ENCODE measurements around the gene FAM193A. TPM values are rescaled to one million over a fixed set of nuclear protein-coding genes. Genes with fewer than 3 reads are reported as not detected.

FAM193A gene
- polyA plus RNA-seq, 4 donors: 10.0 to 19.2 (median 12.8) TPM

DNA sequence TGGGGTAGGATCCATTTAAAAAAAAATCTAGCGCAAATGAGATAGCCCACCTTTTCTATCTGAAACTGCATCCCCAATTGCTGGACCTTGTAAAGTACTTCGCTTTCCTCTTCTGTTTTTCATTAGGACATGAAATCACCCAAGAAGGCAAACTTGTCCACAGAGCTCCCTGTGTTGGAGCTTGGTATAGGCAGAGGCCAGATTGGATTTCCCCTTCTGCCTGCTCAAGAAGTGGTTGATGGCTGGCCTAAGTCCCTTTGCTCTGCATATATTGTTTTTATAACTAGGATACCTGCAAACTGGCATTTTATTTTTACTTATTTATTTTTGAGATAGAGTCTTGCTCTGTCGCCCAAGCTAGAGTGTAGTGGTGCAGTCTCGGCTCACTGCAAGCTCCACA lies 39.1 kb upstream of the FAM193A start:
- peaks cover 16 to 76% (median 17%) of the 10 kb centered on the region in 3 donors for H3K36me3 ChIP-seq (ENCODE audit: control insufficient read depth in 3 of 3, insufficient read depth in 2 of 3, low read depth in 1 of 3, low read length in 3 of 3)
- no peaks in the 10 kb centered on the region for H3K9me3 ChIP-seq (ENCODE audit: control insufficient read depth in 2 of 2, insufficient read depth in 1 of 2, low read depth in 1 of 2, low read length in 1 of 2)
- H3K27ac ChIP-seq (ENCODE audit: low read depth in 1 of 3, low read length in 2 of 3): no peak overlapping the region
- peaks cover 0 to 2% (median 0%) of the 10 kb centered on the region in 3 donors for H3K4me1 ChIP-seq (ENCODE audit: control insufficient read depth in 3 of 3, insufficient read depth in 2 of 3, low read depth in 1 of 3, low read length in 2 of 3)
- FAIRE-seq (no peak), DNase-seq (no peak)
- 95 to 97% (median 96%) methylated on average over 4 of the region's 4 CpGs for WGBS, 3 donors
- no peak overlapping the region for H3K4me3 ChIP-seq (ENCODE audit: low read depth in 1 of 3, low read length in 3 of 3)
- no peaks in the 10 kb centered on the region for H3K27me3 ChIP-seq (ENCODE audit: control insufficient read depth in 3 of 3, insufficient read depth in 3 of 3, low read length in 3 of 3)

DNA sequence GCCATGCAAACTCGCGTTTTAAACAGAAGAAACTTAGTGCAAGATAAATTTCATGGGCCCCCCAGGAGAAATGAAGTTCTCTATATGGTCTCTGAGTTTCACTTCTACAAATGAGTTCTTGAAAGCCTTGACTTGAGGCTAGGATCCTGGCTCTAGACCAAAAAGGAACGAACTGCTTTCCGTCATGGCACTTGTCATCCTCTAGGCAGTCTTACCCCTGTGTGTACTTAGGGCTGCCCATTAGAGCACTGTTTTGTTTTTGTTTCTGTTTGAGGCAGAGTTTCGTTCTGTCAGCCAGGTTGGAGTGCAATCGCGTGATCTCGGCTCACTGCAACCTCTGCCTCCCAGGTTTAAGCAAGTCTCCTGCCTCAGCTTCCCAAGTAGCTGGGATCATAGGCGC lies 38.5 kb upstream of the FAM193A start:
- Histone ChIP-seq H3K4me3 (ENCODE audit: low read depth in 1 of 3, low read length in 3 of 3) (no peak overlapping the region), H3K9me3 (ENCODE audit: control insufficient read depth in 2 of 2, insufficient read depth in 1 of 2, low read depth in 1 of 2, low read length in 1 of 2) (no peaks in the 10 kb centered on the region), H3K36me3 (ENCODE audit: control insufficient read depth in 3 of 3, insufficient read depth in 2 of 3, low read depth in 1 of 3, low read length in 3 of 3) (peaks cover 11 to 75% (median 15%) of the 10 kb centered on the region in 3 donors), H3K27ac (ENCODE audit: low read depth in 1 of 3, low read length in 2 of 3) (no peak overlapping the region), H3K27me3 (ENCODE audit: control insufficient read depth in 3 of 3, insufficient read depth in 3 of 3, low read length in 3 of 3) (no peaks in the 10 kb centered on the region), H3K4me1 (ENCODE audit: control insufficient read depth in 3 of 3, insufficient read depth in 2 of 3, low read depth in 1 of 3, low read length in 2 of 3) (no peaks in the 10 kb centered on the region)
- FAIRE-seq (no peak), DNase-seq (no peak)
- WGBS, 3 donors: 84 to 91% (median 88%) methylated on average over 9 of the region's 9 CpGs

DNA sequence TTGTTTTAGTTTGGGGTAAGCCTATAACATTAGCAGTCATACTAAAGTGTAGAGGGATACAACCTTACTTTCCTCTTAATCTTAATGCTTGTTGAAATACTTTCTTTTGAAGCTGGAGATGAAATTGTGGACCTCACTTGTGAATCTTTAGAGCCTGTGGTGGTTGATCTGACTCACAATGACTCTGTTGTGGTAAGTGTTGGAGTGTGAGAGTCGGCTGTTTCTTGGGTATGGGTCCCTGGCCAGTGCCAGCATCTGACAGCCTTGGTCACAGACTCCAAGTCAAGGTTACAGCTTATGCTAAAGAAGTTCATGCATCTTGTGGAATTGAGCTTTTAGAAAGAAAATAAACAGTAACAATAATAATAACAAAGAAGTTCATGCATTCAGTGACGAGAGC lies 35.9 kb upstream of the FAM193A start:
- H3K9me3 ChIP-seq (ENCODE audit: control insufficient read depth in 2 of 2, insufficient read depth in 1 of 2, low read depth in 1 of 2, low read length in 1 of 2): no peaks in the 10 kb centered on the region
- 84 to 92% (median 85%) methylated on average over 2 of the region's 2 CpGs for WGBS, 3 donors
- H3K27me3 ChIP-seq (ENCODE audit: control insufficient read depth in 3 of 3, insufficient read depth in 3 of 3, low read length in 3 of 3): no peaks in the 10 kb centered on the region
- no peak for FAIRE-seq
- H3K36me3 ChIP-seq (ENCODE audit: control insufficient read depth in 3 of 3, insufficient read depth in 2 of 3, low read depth in 1 of 3, low read length in 3 of 3): peaks cover 13 to 69% (median 14%) of the 10 kb centered on the region in 3 donors
- no peak overlapping the region for H3K4me3 ChIP-seq (ENCODE audit: low read depth in 1 of 3, low read length in 3 of 3)
- no peak overlapping the region for H3K27ac ChIP-seq (ENCODE audit: low read depth in 1 of 3, low read length in 2 of 3)
- H3K4me1 ChIP-seq (ENCODE audit: control insufficient read depth in 3 of 3, insufficient read depth in 2 of 3, low read depth in 1 of 3, low read length in 2 of 3): no peaks in the 10 kb centered on the region
- no peak for DNase-seq

DNA sequence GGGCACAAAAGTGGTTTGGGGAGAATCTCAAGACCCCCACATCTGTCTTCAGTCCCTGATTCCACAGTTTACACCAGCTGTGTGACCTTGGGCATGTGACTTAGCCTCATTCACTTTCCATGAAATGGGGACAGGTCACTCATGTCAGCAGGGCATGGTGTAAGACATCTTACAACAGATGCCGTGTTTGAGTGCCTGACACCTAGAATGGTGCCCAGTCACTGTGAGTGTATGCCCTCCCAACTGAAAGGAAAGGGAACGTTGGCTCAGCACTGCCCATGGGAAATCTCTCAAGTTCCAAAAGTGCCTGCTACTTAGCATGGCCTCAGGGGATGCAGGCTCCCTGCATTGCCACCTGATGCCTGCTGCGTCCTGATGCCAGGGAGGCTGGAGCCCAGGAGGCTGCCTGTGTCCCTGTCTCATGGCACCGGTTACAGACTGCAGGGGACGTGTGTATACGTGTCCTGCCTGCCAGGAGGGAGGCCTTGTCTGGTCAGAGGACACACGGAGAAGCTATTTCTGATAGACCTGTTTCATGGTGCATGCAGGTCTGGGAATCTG lies 35.3 kb upstream of the FAM193A start:
- Histone ChIP-seq H3K4me1 (ENCODE audit: control insufficient read depth in 3 of 3, insufficient read depth in 2 of 3, low read depth in 1 of 3, low read length in 2 of 3) (no peaks in the 10 kb centered on the region), H3K9me3 (ENCODE audit: control insufficient read depth in 2 of 2, insufficient read depth in 1 of 2, low read depth in 1 of 2, low read length in 1 of 2) (no peaks in the 10 kb centered on the region), H3K27me3 (ENCODE audit: control insufficient read depth in 3 of 3, insufficient read depth in 3 of 3, low read length in 3 of 3) (no peaks in the 10 kb centered on the region), H3K36me3 (ENCODE audit: control insufficient read depth in 3 of 3, insufficient read depth in 2 of 3, low read depth in 1 of 3, low read length in 3 of 3) (peaks cover 13 to 70% (median 14%) of the 10 kb centered on the region in 3 donors), H3K4me3 (ENCODE audit: low read depth in 1 of 3, low read length in 3 of 3) (no peak overlapping the region), H3K27ac (ENCODE audit: low read depth in 1 of 3, low read length in 2 of 3) (no peak overlapping the region)
- WGBS, 3 donors: 93 to 94% (median 93%) methylated on average over 7 of the region's 7 CpGs
- DNase-seq: no peak
- no peak for FAIRE-seq

DNA sequence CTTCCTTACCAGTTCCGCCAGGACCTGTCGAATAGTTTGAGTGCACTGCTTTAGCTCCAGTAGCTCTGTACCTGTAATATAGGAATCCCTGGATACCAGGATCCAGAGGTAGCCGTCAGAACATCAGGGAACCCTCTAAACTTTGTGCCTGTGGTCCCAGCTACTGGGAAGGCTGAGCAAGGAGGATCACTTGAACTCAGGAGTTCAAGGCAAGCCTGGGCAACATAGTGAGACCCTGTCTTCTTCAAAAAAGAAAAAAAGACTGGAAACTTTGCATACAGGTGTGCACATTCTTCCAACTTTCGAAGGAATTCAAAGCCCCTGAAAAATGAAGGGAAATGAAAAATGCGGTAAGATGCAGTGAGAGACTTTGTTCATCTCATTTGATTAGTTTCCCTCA lies 32.6 kb upstream of the FAM193A start:
- DNase-seq (no peak), FAIRE-seq (no peak)
- 91 to 96% (median 96%) methylated on average over 5 of the region's 5 CpGs for WGBS, 3 donors
- no peaks in the 10 kb centered on the region for H3K27me3 ChIP-seq (ENCODE audit: control insufficient read depth in 3 of 3, insufficient read depth in 3 of 3, low read length in 3 of 3)
- no peak overlapping the region for H3K4me3 ChIP-seq (ENCODE audit: low read depth in 1 of 3, low read length in 3 of 3)
- no peaks in the 10 kb centered on the region for H3K4me1 ChIP-seq (ENCODE audit: control insufficient read depth in 3 of 3, insufficient read depth in 2 of 3, low read depth in 1 of 3, low read length in 2 of 3)
- no peak overlapping the region for H3K27ac ChIP-seq (ENCODE audit: low read depth in 1 of 3, low read length in 2 of 3)
- no peaks in the 10 kb centered on the region for H3K9me3 ChIP-seq (ENCODE audit: control insufficient read depth in 2 of 2, insufficient read depth in 1 of 2, low read depth in 1 of 2, low read length in 1 of 2)
- H3K36me3 ChIP-seq (ENCODE audit: control insufficient read depth in 3 of 3, insufficient read depth in 2 of 3, low read depth in 1 of 3, low read length in 3 of 3): peaks cover 8 to 61% (median 9%) of the 10 kb centered on the region in 3 donors

DNA sequence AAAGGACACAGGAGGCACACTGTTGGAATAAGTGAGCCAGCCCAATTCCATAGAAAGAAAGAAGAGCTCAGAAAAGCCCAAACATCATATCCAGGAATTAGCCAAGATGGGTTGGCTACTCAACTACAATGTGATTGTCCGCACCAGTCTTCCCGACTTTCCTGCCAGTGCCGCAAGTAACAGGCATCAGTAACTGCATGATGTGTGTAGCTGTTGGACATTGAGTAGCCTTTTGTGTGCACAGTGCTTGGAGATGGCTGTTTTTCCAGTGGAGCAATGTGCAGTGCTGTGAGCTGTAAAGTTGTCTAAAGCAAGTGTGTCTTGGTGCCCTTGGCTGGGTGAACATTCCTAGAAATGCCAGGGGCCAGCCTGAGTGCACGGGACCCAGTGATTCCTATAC lies 29.2 kb upstream of the FAM193A start:
- Histone ChIP-seq H3K4me1 (ENCODE audit: control insufficient read depth in 3 of 3, insufficient read depth in 2 of 3, low read depth in 1 of 3, low read length in 2 of 3) (no peaks in the 10 kb centered on the region), H3K27ac (ENCODE audit: low read depth in 1 of 3, low read length in 2 of 3) (no peak overlapping the region), H3K36me3 (ENCODE audit: control insufficient read depth in 3 of 3, insufficient read depth in 2 of 3, low read depth in 1 of 3, low read length in 3 of 3) (peaks cover 7 to 65% (median 11%) of the 10 kb centered on the region in 3 donors), H3K9me3 (ENCODE audit: control insufficient read depth in 2 of 2, insufficient read depth in 1 of 2, low read depth in 1 of 2, low read length in 1 of 2) (no peaks in the 10 kb centered on the region), H3K27me3 (ENCODE audit: control insufficient read depth in 3 of 3, insufficient read depth in 3 of 3, low read length in 3 of 3) (no peaks in the 10 kb centered on the region), H3K4me3 (ENCODE audit: low read depth in 1 of 3, low read length in 3 of 3) (no peak overlapping the region)
- FAIRE-seq: no peak
- 94 to 96% (median 96%) methylated on average over 4 of the region's 4 CpGs for WGBS, 3 donors
- DNase-seq: no peak

DNA sequence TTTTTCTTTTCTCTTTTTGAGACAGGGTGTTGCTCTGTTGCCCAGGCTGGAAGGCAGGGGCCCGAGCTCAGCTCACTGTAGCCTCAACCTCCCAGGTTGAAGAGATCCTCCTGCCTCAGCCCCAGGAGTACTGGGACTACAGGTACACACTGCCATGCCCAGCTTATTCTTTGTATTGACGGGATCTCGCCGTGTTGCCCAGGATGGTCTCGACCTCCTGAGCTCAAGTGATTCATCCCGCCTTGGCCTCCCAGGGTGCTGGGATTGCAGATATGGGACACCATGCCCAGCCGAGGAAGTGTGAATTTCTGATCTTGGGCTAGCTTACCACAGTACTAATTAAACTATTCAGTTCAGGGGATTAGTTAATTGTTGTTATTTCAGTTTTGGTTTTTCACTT lies 28.6 kb upstream of the FAM193A start:
- no peak for FAIRE-seq
- H3K4me3 ChIP-seq (ENCODE audit: low read depth in 1 of 3, low read length in 3 of 3): no peak overlapping the region
- H3K36me3 ChIP-seq (ENCODE audit: control insufficient read depth in 3 of 3, insufficient read depth in 2 of 3, low read depth in 1 of 3, low read length in 3 of 3): peaks cover 7 to 69% (median 17%) of the 10 kb centered on the region in 3 donors
- WGBS, 3 donors: 88 to 93% (median 93%) methylated on average over 7 of the region's 7 CpGs
- no peak overlapping the region for H3K27ac ChIP-seq (ENCODE audit: low read depth in 1 of 3, low read length in 2 of 3)
- no peaks in the 10 kb centered on the region for H3K4me1 ChIP-seq (ENCODE audit: control insufficient read depth in 3 of 3, insufficient read depth in 2 of 3, low read depth in 1 of 3, low read length in 2 of 3)
- H3K9me3 ChIP-seq (ENCODE audit: control insufficient read depth in 2 of 2, insufficient read depth in 1 of 2, low read depth in 1 of 2, low read length in 1 of 2): no peaks in the 10 kb centered on the region
- no peaks in the 10 kb centered on the region for H3K27me3 ChIP-seq (ENCODE audit: control insufficient read depth in 3 of 3, insufficient read depth in 3 of 3, low read length in 3 of 3)
- DNase-seq: no peak

DNA sequence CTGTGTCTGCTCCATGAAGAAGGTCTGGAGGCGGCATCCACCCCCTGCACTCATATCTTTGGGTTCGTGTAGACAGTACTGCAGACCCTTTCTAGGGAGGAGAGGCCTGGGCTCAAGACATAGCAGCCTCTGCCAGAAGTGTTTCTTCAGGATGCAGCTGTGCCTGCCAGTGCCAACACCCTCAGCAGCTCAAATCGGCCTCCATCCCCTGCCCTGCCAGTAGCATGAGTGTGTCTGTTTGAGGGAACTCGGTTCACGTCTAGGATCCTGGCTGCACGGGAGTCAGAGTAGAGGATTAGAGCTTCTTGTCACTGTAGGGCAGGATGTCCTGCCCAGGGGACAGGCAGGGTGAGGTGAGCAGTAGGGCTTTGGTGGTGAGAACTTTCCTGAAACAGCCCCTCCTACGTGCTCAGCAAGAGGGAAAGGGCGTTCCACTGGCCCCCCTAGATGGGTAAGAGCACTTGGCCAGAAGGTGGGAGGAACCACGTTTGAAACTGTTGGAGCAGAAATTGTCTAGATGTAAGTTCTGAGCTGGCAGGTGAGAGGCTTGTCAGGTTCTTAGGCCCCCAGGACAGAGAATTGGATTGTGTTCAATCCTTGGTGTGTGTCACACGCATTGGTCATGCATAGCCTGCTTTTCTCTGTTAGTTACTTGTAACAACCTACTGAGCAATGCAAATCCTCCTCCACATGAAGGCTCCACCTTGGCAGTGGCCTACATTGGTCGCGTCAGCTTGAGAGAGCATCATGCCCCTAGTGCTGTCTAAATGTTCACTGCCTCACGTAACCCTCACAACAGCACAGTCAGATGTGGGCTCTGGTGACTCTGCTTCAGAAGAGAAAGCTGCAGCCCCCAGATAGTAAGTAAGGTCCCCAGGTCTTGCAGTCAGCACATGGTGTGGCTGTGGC lies 25.8 kb upstream of the FAM193A start:
- no peaks in the 10 kb centered on the region for H3K9me3 ChIP-seq (ENCODE audit: control insufficient read depth in 2 of 2, insufficient read depth in 1 of 2, low read depth in 1 of 2, low read length in 1 of 2)
- WGBS, 3 donors: 87 to 92% (median 91%) methylated on average over 13 of the region's 13 CpGs
- no peaks in the 10 kb centered on the region for H3K27me3 ChIP-seq (ENCODE audit: control insufficient read depth in 3 of 3, insufficient read depth in 3 of 3, low read length in 3 of 3)
- H3K4me1 ChIP-seq (ENCODE audit: control insufficient read depth in 3 of 3, insufficient read depth in 2 of 3, low read depth in 1 of 3, low read length in 2 of 3): no peaks in the 10 kb centered on the region
- H3K36me3 ChIP-seq (ENCODE audit: control insufficient read depth in 3 of 3, insufficient read depth in 2 of 3, low read depth in 1 of 3, low read length in 3 of 3): peaks cover 6 to 80% (median 23%) of the 10 kb centered on the region in 3 donors
- FAIRE-seq (no peak), DNase-seq (no peak)
- H3K27ac ChIP-seq (ENCODE audit: low read depth in 1 of 3, low read length in 2 of 3): peak overlapping the region in 1 of 3 donors; percentile 32
- no peak overlapping the region for H3K4me3 ChIP-seq (ENCODE audit: low read depth in 1 of 3, low read length in 3 of 3)
